Coronary artery (tissue), 2 donors: Measurements from ENCODE around the gene SOCS6.

ENCODE experiments used
- DNase-seq: peaks from one replicate; pipeline ENCODE4 v3.0.0-alpha.2; 2017; ENCODE audit warnings: low spot score
- H3K27ac ChIP-seq, 2 donors: fragments of 200-600 bp; sonication (generic); one replicate each; pipeline ENCODE4 v1.5.1; 2016 to 2019
- H3K4me3 ChIP-seq: fragments of 200-600 bp; sonication (generic); 2 replicates; pipeline ENCODE4 v1.5.1; 2016; ENCODE audit warnings: mild to moderate bottlenecking, moderate library complexity
- CTCF ChIP-seq: fragments of 200-600 bp; sonication (generic); IDR thresholded peaks from one replicate; pipeline ENCODE4 v1.5.1; 2019; ENCODE audit warnings: antibody characterized with exemption

The SOCS6 gene

DNA sequence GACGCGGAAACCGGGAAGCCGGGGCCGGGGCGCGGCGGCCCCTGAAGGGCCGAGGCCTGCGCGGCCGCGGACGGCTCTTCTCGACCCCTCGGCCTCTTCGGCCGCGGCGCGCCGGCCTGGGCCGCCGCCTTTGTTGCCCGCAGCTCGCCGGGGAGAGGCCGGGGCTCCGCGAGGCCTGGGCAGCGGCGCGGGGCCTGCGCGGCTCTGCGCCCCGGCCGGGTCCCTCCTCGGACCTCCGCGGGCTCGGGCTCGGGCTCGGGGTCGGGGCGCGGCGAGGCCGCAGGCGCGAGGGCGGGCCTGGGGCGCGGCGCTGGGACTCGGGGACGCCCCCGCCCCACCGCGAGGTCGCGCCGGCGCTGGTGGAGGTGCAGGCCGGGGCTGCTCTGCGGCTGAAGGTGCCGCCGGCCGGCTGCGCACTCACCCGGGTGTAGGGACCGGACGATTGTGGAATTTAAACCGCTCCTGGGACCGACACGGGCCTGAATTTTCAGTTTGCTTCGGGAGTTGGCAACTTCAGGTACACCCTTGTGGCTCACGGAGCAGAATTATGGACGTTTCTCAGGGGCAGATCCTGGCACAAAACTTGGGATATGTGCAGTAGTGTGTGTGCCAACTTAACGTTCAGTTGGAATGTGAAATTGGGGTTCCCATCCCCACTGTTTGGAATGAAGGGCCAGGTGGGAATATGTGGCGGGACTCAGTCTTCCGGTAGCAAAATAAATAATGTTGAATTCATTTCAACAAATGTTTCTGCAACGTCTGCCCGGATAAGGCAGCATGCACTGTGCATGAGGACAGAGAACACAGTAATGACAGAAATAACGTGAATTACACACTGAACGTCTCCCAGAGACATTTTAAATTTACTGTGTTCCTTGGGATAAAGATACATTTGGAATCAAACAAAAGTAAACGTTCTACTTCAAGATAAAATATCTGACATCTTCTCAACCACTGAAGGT is 787 bp downstream of the SOCS6 start:
- H3K4me3 ChIP-seq, result peak overlapping the region; percentile 98
- no peak for TF ChIP-seq CTCF
- peak overlapping the region; percentile 84 to 96 for H3K27ac ChIP-seq
- no peak for DNase-seq

GRCh38 chr18:70290482-70291294 is 1.8 kb downstream of the SOCS6 start:
- peak overlapping the region; percentile 98 for H3K4me3 ChIP-seq
- TF ChIP-seq CTCF, result no peak
- no peak for DNase-seq
- peak overlapping the region in 1 of 2 donors; percentile 96 for H3K27ac ChIP-seq

- no peak overlapping the region for H3K27ac ChIP-seq
- peak overlapping the region; percentile 98 for H3K4me3 ChIP-seq
- DNase-seq, result no peak
- no peak for TF ChIP-seq CTCF
These were observed 2.4 kb downstream of the SOCS6 start for GRCh38 chr18:70291295-70291574.

- TF ChIP-seq CTCF, result no peak
- Histone ChIP-seq H3K4me3 (no peak overlapping the region), H3K27ac (no peak overlapping the region)
- no peak for DNase-seq
These were observed 3.8 kb downstream of the SOCS6 start for GRCh38 chr18:70292628-70293027.

DNA sequence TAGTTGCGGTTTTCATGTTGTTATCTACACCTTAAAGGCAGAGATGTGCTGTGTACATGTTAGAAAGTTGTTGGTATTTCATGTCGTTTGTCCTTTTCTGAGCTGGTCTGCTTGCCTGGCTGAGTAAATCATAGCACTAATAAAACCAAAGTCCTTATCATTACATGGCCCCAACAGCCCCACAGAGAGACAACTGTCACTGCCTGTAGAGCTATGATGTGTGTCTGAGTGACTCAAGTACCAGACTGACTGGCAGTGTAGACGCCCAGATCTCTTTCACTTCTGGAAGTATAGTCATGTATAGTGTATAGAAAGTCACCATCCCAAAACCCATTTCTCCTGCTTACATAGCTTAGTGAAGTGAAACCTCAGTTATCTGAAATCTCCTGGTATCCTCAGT is 4.3 kb downstream of the SOCS6 start:
- Histone ChIP-seq H3K27ac (no peak overlapping the region), H3K4me3 (no peak overlapping the region)
- no peak for TF ChIP-seq CTCF

DNA sequence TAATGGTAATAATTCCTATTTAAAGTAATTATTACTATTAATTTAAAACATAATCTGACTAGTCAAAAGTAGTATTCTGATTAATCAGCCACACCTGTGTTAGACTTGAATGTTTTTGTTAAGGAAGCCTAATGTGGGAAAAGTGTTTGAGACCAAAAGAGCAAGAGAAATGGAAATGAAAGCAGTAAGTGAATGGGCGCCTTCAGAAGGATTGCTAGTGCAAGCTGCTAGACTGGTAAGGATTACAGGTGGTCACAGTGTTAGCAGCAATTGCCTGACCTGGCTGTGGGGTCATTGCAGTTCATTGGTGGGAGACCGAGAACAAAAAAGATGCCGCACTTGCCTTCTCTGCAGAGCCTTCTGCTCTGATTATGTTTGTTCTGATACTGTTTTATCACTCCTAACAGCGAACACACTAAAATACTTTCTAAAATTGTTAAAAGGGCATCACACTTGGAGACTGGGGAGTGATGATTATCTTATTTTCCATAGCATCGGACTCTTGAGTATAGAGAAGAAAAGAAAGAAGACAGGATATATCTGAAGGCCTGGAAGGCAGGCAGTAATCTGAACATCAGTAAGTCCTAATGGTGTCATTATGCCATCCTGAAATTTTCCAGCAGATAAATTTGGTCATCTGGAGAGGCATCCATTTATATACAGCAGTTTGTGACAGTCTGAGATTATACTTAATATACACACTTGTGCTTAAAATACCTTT is 5.8 kb downstream of the SOCS6 start:
- Histone ChIP-seq H3K4me3 (no peak overlapping the region), H3K27ac (no peak overlapping the region)
- no peak for DNase-seq
- TF ChIP-seq CTCF, result no peak

More for the DNA sequence above, 4.3 kb downstream of the SOCS6 start:
- no peak for DNase-seq
